Bronchial epithelial cell (primary cell): ENCODE data around the gene DEFB115. TPM values are rescaled to one million over a fixed set of nuclear protein-coding genes. Genes with fewer than 3 reads are reported as not detected.
"Not testable (repeated sequence)": the region's sequence is repeated elsewhere in the genome, so short reads cannot be mapped to it uniquely, and the experiment has no call there.

Experiments used
- DNase-seq: peaks from one replicate; pipeline ENCODE4 v3.0.0-alpha.2; 2010; ENCODE audit warnings: low read depth
- FAIRE-seq: peaks from 2 replicates; lab custom pipeline; 2011; peaks lifted over from hg19 to GRCh38; lab: Jason Lieb, UNC
- H3K27me3 ChIP-seq: 2 replicates; pipeline ENCODE4 v1.5.1; 2011; ENCODE audit warnings: low read length; ENCODE audit not compliant: control insufficient read depth, insufficient read depth
- H3K36me3 ChIP-seq: 2 replicates; pipeline ENCODE4 v1.5.1; 2011; ENCODE audit warnings: low read length; ENCODE audit not compliant: control insufficient read depth, insufficient read depth
- H3K4me3 ChIP-seq: 2 replicates; pipeline ENCODE4 v1.5.1; 2011; ENCODE audit warnings: mild to moderate bottlenecking, low read depth, low read length, control low read depth
- total RNA-seq: library from RNA; depleted of rRNA; stranded (reverse); fragments of >200 nt; gene quantifications from 2 replicates; pipeline ENCODE4 v1.2.1, GENCODE V29; 2014
- TF ChIP-seq, protein P1 (sequence below): IDR thresholded peaks from 2 replicates; pipeline ENCODE4 v1.5.1; 2011; ENCODE audit warnings: mild to moderate bottlenecking, moderate library complexity, low read length, control low read depth, inconsistent platforms; ENCODE audit not compliant: insufficient read depth, severe bottlenecking

Gene DEFB115
- total RNA-seq, 1 donor from 2014 or later = not detected

DNA sequence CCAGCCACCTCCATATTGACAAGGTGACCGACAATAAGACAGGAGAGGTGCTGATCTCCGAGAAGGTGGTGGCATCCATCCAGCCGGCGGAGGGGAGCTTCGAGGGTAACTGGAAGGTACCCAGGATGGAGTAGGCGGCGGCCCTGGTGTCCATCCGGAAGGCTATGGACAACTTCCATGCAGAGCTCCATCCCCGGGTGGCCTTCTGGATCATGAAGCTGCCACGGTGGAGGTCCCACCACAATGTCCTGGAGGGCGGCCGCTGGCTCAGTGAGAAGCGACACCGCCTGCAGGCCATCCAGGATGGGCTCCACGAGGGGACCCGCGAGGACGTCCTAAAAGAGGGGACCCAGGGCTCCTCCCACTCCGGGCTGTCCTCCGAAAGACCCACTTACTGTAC is 17.0 kb downstream of the DEFB115 start:
- no peak for DNase-seq
- Histone ChIP-seq H3K36me3 (no peaks in the 10 kb centered on the region), H3K4me3 (no peak overlapping the region), H3K27me3 (no peaks in the 10 kb centered on the region)
- TF ChIP-seq, protein P1, sequence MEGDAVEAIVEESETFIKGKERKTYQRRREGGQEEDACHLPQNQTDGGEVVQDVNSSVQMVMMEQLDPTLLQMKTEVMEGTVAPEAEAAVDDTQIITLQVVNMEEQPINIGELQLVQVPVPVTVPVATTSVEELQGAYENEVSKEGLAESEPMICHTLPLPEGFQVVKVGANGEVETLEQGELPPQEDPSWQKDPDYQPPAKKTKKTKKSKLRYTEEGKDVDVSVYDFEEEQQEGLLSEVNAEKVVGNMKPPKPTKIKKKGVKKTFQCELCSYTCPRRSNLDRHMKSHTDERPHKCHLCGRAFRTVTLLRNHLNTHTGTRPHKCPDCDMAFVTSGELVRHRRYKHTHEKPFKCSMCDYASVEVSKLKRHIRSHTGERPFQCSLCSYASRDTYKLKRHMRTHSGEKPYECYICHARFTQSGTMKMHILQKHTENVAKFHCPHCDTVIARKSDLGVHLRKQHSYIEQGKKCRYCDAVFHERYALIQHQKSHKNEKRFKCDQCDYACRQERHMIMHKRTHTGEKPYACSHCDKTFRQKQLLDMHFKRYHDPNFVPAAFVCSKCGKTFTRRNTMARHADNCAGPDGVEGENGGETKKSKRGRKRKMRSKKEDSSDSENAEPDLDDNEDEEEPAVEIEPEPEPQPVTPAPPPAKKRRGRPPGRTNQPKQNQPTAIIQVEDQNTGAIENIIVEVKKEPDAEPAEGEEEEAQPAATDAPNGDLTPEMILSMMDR = no peak
- no peak for FAIRE-seq

DNA sequence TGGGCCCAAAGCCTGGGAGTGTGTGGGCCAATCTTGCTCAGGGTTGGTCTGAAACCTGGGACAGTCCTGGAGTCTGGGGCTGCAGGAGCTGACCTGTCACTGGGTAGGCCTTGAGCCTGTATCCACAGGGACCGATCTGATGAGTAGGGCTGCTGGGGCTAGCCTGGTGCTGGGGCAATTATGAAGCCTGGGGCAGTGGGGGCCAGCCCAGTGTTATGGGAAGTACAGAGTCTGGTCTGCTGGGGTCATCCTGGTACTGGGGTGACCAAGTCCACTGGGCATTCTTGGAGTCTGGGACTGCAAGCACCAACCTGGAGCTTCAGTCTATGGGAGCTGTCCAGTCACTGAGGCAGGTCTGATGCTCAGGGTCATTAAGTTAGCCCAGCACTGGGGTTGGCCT is 20.7 kb downstream of the DEFB115 start:
- Histone ChIP-seq H3K36me3 (no peaks in the 10 kb centered on the region), H3K4me3 (no peak overlapping the region), H3K27me3 (no peaks in the 10 kb centered on the region)
- no peak for DNase-seq
- FAIRE-seq = no peak
- TF ChIP-seq, protein P1 = no peak

DNA sequence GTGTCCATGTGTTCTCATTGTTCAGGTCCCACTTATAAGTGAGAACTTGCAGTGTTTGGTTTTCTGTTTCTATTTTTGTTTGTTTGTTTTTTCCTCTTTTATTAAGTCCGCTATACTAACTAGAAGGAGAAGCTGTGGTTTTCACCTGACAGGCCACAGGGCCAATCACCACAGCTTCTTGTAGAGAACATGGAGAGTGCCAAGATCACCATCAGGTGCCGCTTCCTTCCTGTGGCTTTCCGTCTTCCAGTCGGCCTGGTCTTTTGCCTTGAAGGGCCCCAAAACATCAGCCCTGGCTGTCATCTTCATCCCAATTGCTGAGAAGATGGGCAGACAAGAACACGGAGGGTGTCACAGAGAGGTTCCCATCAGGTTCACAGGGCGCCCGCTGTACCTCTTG is 27.5 kb downstream of the DEFB115 start:
- FAIRE-seq = peak; percentile 64
- not testable (repeated sequence) for DNase-seq, H3K4me3 ChIP-seq, H3K36me3 ChIP-seq, H3K27me3 ChIP-seq

DNA sequence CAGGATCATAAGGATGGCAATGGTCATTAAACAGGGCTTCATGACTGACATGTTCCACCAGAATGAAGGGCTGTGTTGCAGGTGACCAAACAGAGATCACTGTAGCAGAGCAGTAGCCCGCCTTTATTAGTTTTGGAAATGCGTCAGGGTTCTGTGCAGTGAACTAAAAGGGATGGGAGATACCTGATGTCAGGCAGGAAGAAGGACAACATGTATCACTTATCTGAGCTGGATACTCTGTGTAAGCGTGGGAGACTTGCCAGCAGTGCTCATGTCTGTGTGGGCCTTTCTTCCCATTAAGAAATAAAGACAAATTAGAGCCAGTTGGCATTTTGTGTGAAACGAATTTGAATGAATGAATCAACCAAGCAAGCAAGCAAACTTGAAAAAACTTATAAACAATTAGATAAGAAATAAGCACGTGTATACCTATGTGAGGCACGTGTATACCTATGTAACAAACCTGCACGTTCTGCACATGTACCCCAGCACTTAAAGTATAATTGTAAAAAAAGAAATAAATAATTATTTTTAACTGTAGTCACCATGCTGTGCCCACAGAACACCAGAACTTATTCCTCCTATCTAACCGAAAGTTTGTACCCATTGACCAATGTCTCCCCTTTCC is 51.2 kb downstream of the DEFB115 start, which contains the start of gene DEFB116:
DEFB116 (minus strand) TSS at position 51 of the 628 bp plus-strand sequence; CDS start at position 51, 0 bp downstream.
- Histone ChIP-seq H3K27me3 (no peaks in the 10 kb centered on the region), H3K36me3 (no peaks in the 10 kb centered on the region), H3K4me3 (no peak within 1 kb of the TSS)
- TF ChIP-seq, protein P1 = no peak
- no peak for DNase-seq
- FAIRE-seq = no peak

Other genes starting within 250 kb of the DEFB115 start
- not detected in 2 replicates for gene DEFB116, start 50.9 kb downstream of the DEFB115 start, total RNA-seq
- gene DEFB118, start 110.9 kb downstream of the DEFB115 start, total RNA-seq = not detected in 2 replicates
- gene DEFB119, start 132.9 kb downstream of the DEFB115 start, total RNA-seq = not detected in 2 replicates
- gene DEFB121, start 148.6 kb downstream of the DEFB115 start, total RNA-seq = not detected in 2 replicates
- not detected in 2 replicates for gene DEFB123, start 183.0 kb downstream of the DEFB115 start, total RNA-seq
- not detected in 2 replicates for gene DEFB124, start 217.5 kb downstream of the DEFB115 start, total RNA-seq
- not detected in 2 replicates for gene REM1, start 217.6 kb downstream of the DEFB115 start, total RNA-seq